Mucosa of descending colon (tissue), 3 donors: ENCODE results near the gene BACH2. TPM values are rescaled to one million over a fixed set of nuclear protein-coding genes. Genes with fewer than 3 reads are reported as not detected.

Experiments used
- ATAC-seq: fragments of 200-7000 bp; cut with Tn5 transposase; one replicate; pipeline ENCODE4 v1.9.1; 2020; ENCODE audit warnings: mild to moderate bottlenecking, moderate library complexity
- DNase-seq, 3 donors: peaks; one replicate each; pipeline ENCODE4 v3.0.0-alpha.2; 2020
- H3K36me3 ChIP-seq: fragments of 200-600 bp; one replicate; pipeline ENCODE4 v1.8.0; 2021; ENCODE audit warnings: low read depth, mild to moderate bottlenecking
- H3K4me1 ChIP-seq: fragments of 200-600 bp; one replicate; pipeline ENCODE4 v1.8.0; 2021; ENCODE audit warnings: low read depth, mild to moderate bottlenecking
- H3K4me3 ChIP-seq: fragments of 200-600 bp; one replicate; pipeline ENCODE4 v1.8.0; 2021; ENCODE audit warnings: mild to moderate bottlenecking
- H3K9me3 ChIP-seq: fragments of 200-600 bp; one replicate; pipeline ENCODE4 v1.8.0; 2021; ENCODE audit warnings: mild to moderate bottlenecking
- intact Hi-C, 2 donors: fragments of 100-400 bp; cut with DNase I in 1 of 2; cut with micrococcal nuclease in 1 of 2; formaldehyde crosslinking; loops; one replicate each; pipeline versions ENCODE4 v1.11.0 to v1.11.1; 2022; cut with DNase I, micrococcal nuclease
- total RNA-seq, 3 donors: library from RNA; stranded (reverse); fragmentation: NEBNext Ultra II Directional in 2 of 3; extraction: Animal tissue kit (Norgen Biotek cat#: 25700) in 2 of 3; gene quantifications; one replicate each; pipeline versions ENCODE4 v1.2.1 to v1.2.4, GENCODE V29; 2021 to 2023
- TF ChIP-seq, protein P1 (sequence below): fragments of 200-600 bp; IDR thresholded peaks from one replicate; pipeline ENCODE4 v1.8.0; 2022; ENCODE audit warnings: antibody characterized with exemption, mild to moderate bottlenecking
- donor health status: DM: no; HTN: no; CAD: no; lungs with moderate emphysema.
- donor health status: DM: no; HTN: no; CAD: no.
- donor health status: DM: no; HTN: yes; CAD: no.

Gene BACH2
- total RNA-seq, 3 donors from 2014 or later, result 0.96 to 1.6 (median 1.2) TPM

DNA sequence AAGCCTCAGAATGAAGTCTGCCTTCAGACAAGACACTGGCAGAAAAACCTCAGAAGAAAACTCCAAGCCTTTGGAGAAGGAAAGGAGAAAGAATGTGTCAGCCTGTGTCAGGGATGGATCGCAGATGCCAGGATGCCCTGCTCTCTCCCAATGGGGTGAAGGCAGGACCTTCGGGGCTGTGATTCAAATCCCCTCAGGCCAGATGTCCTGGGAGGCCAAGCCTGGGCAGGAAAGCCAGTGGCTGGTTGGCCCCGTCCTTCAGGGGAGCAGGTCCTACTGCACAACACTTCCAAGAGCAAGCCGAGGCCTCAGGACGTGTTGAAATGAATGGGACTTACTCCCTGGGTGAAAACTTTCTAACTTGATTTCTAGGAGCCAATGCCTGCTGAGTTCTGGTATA lies 365.9 kb downstream of the BACH2 start:
- ATAC-seq (no peak), DNase-seq (no peak)
- TF ChIP-seq, protein P1, sequence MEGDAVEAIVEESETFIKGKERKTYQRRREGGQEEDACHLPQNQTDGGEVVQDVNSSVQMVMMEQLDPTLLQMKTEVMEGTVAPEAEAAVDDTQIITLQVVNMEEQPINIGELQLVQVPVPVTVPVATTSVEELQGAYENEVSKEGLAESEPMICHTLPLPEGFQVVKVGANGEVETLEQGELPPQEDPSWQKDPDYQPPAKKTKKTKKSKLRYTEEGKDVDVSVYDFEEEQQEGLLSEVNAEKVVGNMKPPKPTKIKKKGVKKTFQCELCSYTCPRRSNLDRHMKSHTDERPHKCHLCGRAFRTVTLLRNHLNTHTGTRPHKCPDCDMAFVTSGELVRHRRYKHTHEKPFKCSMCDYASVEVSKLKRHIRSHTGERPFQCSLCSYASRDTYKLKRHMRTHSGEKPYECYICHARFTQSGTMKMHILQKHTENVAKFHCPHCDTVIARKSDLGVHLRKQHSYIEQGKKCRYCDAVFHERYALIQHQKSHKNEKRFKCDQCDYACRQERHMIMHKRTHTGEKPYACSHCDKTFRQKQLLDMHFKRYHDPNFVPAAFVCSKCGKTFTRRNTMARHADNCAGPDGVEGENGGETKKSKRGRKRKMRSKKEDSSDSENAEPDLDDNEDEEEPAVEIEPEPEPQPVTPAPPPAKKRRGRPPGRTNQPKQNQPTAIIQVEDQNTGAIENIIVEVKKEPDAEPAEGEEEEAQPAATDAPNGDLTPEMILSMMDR, result no peak
- intact Hi-C loops, result no loop called here
- Histone ChIP-seq H3K9me3 (no peaks in the 10 kb centered on the region), H3K36me3 (no peaks in the 10 kb centered on the region), H3K4me1 (no peaks in the 10 kb centered on the region), H3K4me3 (no peak overlapping the region)

DNA sequence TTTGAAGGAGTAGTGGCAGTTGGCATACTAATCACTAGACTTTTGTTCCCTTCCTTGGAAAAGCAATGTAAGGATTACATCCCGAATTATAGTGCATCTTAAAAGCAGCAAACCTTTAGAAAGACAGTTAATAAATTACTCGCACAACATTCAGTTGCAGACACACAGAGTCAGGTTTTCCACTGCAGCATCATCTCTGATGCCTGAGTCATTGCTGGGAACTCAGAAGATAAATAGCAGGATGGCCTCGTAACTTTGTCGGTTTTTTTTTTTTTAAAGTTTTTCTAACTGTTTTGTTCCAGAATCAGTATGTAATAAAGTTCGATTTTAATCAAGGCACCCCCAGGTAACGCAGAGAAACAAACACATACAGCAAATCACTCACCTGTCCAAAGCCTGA lies 368.0 kb downstream of the BACH2 start:
- no peaks in the 10 kb centered on the region for H3K36me3 ChIP-seq
- intact Hi-C loops, result no loop called here
- no peak for ATAC-seq
- H3K9me3 ChIP-seq, result no peaks in the 10 kb centered on the region
- no peaks in the 10 kb centered on the region for H3K4me1 ChIP-seq
- TF ChIP-seq, protein P1, result no peak
- no peak overlapping the region for H3K4me3 ChIP-seq
- no peak for DNase-seq

DNA sequence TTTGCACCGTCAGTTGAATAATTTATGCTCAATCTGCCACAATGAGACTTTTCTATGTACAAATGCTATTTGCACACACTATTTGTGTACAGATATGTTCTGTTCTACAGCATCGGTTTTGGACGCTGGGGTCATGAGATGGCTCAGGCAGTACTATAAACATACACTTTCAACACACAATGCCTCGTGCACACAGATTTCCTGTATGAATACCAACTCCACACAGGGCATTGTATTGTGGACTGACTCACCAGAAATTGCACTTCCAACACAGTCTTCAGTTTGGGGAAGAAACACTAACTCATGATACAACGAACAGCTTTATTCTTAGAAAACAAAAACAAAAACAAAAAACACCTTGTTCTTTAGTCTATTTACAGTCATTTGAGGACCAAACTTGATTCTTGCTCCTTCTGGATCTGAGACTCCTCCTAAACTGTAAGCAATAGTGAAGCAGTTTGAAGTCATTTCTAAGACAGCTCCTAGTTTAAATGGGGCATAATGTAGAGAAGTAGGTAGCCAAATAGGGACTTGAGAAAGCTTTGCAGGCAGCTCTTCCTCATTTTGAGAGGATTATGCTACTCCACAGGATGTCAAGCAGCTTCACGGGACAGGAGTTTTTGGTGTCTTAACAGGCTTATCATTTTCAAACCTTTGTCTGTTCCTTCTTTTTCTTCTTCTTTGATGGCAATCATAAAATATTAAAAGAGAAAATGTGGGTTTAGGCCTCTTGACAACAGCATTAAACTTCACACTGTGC lies 368.7 kb downstream of the BACH2 start:
- TF ChIP-seq, protein P1, result no peak
- Histone ChIP-seq H3K4me1 (no peaks in the 10 kb centered on the region), H3K9me3 (no peaks in the 10 kb centered on the region), H3K4me3 (no peak overlapping the region), H3K36me3 (no peaks in the 10 kb centered on the region)
- no peak for DNase-seq
- ATAC-seq, result no peak
- intact Hi-C loops, result no loop called here

DNA sequence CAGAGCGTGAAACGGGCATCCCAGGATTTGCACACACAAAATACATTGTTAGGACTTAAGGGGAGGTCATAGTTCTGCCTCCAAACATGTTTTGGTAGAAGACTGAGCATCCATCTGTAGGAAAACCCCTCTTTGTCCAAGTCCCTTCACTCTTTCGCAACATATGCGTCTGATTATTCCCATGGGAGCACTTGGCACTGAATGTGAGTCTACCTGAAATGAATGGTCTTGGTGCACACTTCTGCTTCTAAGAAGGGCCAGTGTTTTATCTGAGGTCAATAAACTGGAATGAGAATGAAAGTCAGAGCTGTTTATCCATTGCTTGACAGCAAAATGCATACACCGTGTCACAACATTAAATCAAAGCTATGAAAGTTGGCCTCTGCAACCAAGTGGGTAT lies 369.4 kb downstream of the BACH2 start:
- Histone ChIP-seq H3K4me3 (no peak overlapping the region), H3K36me3 (no peaks in the 10 kb centered on the region), H3K9me3 (no peaks in the 10 kb centered on the region), H3K4me1 (no peaks in the 10 kb centered on the region)
- ATAC-seq (no peak), DNase-seq (no peak)
- TF ChIP-seq, protein P1, result no peak
- intact Hi-C loops, result no loop called here

DNA sequence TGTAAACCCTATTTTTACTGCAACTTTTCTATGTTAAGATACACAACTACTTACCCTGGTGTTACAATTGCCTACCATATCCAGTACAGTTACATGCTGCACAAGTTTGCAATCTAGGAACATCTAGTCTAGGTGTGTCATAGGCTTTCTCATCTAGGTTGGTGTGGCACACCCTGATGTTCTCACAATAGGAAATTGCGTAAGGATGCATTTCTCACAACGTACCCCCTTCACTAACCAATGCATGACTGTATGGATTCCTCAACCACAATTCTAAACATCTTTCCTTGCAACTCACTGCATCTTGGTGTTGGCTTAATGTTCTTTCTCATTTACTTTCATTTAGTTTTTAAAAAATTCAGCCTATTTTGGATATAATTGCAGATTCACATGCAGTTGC lies 370.8 kb downstream of the BACH2 start:
- H3K4me3 ChIP-seq, result no peak overlapping the region
- DNase-seq (no peak), ATAC-seq (no peak)
- no peaks in the 10 kb centered on the region for H3K36me3 ChIP-seq
- intact Hi-C loops, result no loop called here
- TF ChIP-seq, protein P1, result no peak
- H3K9me3 ChIP-seq, result no peaks in the 10 kb centered on the region
- no peaks in the 10 kb centered on the region for H3K4me1 ChIP-seq
